Activated T-cell treated with anti-CD3 and anti-CD28 coated beads for 1 hour (primary cell): ENCODE results near the gene NBR1.
"Not testable (repeated sequence)": the region's sequence is repeated elsewhere in the genome, so short reads cannot be mapped to it uniquely, and the experiment has no call there.

Experiments
- DNase-seq: peaks from one replicate; pipeline ENCODE4 v3.0.0-alpha.2; 2020; ENCODE audit warnings: low read depth

The NBR1 gene

GRCh38 chr17:43170766-43171585, at the start of gene NBR1:
NBR1 (plus strand) TSS chr17:43171214; CDS start chr17:43175800, 4,586 bp downstream.
- peak; percentile 89 for DNase-seq

- DNase-seq: peak; percentile 90
Observed at GRCh38 chr17:43125133-43125966, 45.7 kb upstream of the NBR1 start, which contains the start of gene BRCA1. BRCA1 (minus strand) TSS chr17:43125364; CDS start chr17:43124096, 1,268 bp downstream.

DNA sequence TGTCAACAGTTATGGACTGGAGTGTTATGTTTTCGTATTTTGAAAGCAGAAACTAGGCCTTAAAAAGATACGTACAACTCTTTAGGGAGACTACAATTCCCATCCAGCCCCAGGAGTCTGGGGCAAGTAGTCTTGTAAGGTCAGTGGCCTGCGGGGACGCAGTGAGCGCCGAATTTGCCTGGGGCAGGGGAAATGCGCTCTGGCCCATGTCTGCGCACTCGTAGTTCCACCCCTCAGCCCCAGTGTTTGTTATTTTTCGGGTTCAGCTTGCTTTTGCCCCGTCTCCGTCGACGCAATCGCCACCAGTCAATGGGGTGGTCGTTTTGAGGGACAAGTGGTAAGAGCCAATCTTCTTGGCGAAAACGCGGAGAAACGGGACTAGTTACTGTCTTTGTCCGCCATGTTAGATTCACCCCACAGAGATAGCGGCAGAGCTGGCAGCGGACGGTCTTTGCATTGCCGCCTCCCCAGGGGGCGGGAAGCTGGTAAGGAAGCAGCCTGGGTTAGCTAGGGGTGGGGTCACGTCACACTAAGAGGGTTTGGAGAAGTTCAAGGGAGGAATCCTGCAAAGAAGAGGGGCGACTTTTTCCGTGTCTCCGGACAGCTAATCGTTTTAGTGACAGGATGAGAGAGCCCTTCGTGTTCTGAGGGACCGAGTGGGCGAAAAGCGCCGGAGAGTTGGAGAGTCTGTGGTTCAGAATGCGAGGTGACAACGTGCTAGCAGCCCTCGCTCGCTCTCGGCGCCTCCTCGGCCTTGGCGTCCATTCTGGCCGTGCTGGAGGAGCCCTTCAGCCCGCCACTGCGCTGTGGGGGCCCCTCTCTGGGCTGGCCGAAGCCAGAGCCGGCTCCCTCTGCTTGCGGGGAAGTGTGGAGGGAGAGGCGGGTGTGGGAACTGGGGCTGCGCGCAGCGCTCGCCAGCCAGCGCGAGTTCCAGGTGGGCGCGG, 44.8 kb upstream of the NBR1 start:
- no peak for DNase-seq

DNA sequence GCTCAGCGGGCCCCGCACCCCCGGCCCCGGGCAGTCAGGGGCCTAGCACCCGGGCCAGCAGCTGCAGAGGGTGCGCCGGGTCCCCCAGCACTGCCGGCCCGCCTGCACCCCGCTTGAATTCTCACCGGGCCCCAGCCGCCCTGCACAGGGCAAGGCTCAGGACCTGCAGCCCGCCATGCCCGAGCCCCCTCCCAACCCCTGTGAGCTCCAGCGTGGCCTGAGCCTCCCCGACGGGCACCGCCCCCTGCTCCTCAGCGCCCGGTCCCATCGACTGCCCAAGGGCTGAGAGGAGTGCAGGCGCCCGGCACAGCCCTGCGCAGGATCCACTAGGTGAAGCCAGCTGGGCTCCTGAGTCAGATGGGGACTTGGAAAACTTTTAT, 44.1 kb upstream of the NBR1 start:
- no peak for DNase-seq

GRCh38 chr17:43127333-43127876, 43.6 kb upstream of the NBR1 start:
- not testable (repeated sequence) for DNase-seq

GRCh38 chr17:43129671-43130010, 41.4 kb upstream of the NBR1 start:
- DNase-seq: no peak

DNA sequence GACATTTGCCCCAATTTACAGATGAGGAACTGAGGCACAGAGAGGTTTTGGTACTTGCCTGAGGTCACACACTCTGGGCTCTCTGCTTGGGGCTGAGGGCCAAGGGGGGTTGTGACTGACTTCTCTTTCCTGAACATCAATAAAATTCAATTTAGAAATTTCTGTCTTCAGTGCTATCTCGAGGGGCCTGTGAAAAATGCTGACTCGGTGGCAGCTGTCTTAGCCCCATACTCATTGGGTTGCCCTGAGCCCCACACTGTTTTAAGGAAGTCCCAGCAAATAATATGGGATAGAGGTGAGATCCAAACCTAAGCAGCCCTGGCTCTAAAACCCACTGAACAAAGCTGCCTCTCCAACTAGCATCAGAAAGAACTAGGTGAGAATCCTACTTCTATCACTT, 38.9 kb upstream of the NBR1 start:
- DNase-seq: no peak

GRCh38 chr17:43133439-43133838, 37.6 kb upstream of the NBR1 start:
- DNase-seq: not testable (repeated sequence)

- DNase-seq: no peak
Observed at GRCh38 chr17:43134774-43135453, 36.1 kb upstream of the NBR1 start.

GRCh38 chr17:43135454-43135819, 35.6 kb upstream of the NBR1 start:
- DNase-seq: no peak

DNA sequence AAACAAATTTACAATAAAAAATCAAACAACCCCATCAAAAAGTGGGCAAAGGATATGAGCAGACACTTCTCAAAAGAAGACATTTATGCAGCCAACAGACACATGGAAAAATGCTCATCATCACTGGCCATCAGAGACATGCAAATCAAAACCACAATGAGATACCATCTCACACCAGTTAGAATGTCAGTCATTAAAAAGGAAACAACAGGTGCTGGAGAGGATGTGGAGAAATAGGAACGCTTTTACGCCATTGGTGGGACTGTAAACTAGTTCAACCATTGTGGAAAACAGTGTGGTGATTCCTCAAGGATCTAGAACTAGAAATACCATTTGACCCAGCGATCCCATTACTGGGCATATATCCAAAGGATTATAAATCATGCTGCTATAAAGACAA, 34.4 kb upstream of the NBR1 start:
- not testable (repeated sequence) for DNase-seq

DNA sequence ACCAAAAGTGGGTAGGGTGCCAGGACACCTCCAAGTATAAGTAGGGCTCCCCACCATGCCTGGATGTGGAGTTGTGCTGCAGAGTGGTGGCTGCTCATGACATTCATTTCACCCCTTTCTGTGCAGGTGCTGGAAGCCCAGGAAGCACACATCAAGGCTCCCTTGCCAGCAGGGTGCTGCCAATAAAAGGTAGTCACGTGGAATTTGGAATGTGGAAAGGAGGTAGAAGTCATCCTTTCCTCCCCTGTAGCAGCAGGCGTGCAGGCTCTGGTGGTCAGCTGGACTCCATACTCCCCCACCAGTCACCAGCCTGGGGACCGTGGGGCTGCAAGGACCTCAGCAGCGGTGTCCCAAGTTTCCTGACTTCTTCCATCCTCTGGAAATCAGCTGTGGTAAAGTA, 32.5 kb upstream of the NBR1 start:
- DNase-seq: not testable (repeated sequence)

DNA sequence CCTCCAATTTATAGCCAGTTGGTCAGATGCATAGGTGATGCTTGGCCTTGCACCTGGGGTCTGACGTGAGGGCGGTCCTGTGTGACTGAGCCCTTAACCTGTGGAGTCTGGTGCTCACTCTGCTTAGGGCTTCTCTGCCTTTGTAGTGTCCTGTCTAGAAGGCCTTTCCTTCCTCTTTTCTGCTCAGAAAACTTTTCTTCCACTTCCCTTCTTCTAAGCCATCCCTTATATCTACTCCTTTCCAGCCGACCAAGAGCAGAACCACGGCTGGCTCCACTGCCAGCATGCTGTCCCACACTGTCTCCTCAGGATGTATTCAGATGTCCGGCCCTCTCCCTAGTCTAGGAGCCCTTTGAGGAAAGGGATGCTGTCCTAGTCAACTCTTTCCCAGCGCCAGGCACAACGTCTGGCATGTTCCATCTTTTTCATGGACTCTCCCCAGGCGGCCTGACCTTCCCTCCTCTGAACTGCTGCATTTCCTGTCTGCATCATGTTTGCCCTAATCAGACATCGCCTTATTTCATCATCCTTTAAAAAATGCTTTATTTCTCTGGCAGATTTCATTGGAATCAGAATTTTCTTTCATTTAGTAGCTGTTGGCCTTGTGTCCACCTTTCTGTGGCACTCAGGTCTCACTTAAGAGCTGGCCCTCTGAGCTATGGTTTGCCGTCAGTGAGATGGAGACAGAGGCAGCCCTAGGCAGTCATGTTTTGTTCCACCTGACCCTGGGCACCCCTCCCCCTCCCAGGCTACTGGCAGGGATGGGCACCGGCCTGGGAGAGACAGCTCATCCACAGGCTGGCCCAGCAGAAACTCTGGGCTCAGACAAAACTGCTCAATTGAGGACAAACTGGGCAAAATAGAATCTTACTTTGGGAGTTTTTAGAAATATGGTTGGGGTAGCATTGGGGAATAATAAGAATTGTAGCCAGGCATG, 30.4 kb upstream of the NBR1 start:
- DNase-seq: no peak

- DNase-seq: no peak
Observed at GRCh38 chr17:43142153-43142552, 28.9 kb upstream of the NBR1 start.

DNA sequence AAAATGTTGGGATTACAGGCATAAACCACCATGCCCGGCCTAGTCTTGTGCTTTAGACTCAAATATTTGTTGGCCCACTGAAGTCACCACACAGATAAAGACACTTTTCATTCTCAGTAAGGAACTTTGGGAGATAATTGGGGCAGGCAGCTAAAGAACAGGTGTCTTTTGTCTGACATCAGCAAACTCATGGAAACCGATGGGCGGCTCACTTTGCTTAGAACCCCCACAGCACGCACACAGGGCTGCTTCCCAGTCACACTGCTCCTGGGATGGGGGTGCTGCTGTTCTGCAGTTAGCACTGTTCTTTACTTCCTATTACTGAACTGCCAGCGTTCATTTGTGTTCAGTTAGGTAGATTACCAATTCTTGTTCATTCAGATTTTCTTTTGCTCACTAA, 27.8 kb upstream of the NBR1 start:
- DNase-seq: no peak

GRCh38 chr17:43146649-43147048, 24.4 kb upstream of the NBR1 start:
- no peak for DNase-seq

DNA sequence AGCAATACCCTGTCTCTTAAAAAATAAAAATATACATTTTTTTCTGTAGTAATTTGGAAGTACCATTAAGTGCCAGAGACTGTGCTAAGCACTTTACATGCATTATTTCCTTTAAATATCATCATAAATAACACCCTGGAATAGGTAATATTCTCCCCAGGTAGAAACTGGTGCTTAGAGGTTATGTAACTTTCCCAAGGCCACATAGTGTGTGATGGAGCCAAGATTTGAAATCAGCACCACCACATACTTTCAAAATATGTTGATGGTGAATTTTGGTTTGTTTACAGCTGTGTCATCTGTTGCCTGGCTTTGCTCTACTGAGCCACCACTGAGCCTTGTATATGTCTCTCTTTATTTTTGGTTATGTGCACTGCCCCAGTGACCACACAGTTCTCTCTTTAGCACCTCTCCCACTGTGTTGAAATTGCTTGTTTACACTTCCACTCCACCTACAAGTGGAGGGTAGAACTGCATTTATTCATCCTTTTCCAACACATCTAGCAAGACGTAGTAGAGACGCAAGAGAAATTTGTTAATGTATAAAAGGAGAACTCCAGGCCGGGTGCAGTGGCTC, 19.0 kb upstream of the NBR1 start:
- no peak for DNase-seq

DNA sequence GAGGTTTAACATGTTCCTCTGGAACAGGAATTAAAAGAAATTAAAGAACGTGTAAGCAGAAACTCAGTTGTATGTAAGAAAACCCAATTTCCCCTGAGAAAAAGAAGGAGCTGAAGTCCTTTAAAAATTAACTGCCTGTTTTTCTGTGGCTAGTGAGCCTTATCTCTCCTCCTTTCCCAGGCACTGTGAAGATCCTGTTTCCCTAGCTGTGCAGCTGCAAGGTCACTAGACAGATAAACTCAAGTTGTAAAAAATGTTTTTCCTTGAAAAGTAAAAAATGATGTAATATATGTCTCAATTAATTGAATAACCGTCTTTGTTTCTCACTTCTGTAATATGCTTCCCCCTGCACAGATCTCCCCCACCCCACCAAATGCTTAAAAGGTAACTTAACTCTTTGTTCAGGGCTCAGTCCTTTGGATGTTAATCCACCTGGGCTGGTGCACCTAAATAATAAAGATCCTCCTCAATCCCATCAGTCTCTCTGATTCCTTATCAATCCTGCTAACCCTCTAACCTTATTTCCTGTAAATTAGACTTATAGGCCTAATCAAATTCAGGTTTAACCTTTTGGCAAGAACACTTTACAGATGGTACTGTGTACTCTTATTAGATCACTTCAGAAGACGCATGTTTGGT, 17.7 kb upstream of the NBR1 start:
- DNase-seq: not testable (repeated sequence)

DNA sequence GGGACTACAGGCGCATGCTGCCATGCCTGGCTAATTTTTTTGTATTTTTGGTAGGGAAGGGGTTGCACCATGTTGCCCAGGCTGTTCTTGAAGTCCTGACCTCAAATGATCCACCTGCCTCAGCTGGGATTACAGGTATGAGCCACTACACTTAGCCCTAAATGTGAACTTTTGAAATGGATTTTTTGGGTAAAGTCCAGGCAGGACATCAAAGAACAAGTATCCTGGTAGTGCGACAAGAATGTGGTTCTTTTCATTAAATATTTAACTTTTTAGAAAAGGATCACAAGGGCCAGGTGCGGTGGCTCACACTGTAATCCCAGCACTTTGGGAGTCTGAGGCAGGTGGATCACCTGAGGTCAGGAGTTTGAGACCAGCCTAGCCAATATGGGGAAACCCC, 15.3 kb upstream of the NBR1 start:
- DNase-seq: no peak
